ENCODE results near the gene LRCH2. TPM values are rescaled to one million over a fixed set of nuclear protein-coding genes. Genes with fewer than 3 reads are reported as not detected.
"Not testable (repeated sequence)": the region's sequence is repeated elsewhere in the genome, so short reads cannot be mapped to it uniquely, and the experiment has no call there.

LRCH2 gene
- total and polyA plus RNA-seq, 8 donors, result 4.4 to 17.9 (median 15.5) TPM

- H3K9me3 ChIP-seq, result no peaks in the 10 kb centered on the region
- H3K27ac ChIP-seq, result no peak overlapping the region
- no peak for ATAC-seq
- no peak for TF ChIP-seq CTCF (IDR thresholded peaks at IDR 0.05)
- H3K36me3 ChIP-seq, result no peaks in the 10 kb centered on the region
- H3K27me3 ChIP-seq, result peaks cover 0 to 3% of the 10 kb centered on the region in 2 donors
- H3K4me1 ChIP-seq, result no peaks in the 10 kb centered on the region
- no peak overlapping the region for H3K4me3 ChIP-seq
- DNase-seq, result no peak
- intact Hi-C loops (cut with DNase I), result no loop called here
Observed at GRCh38 chrX:115214151-115214550, 19.7 kb downstream of the LRCH2 start.

GRCh38 chrX:115209547-115209946, 24.3 kb downstream of the LRCH2 start:
- H3K27ac ChIP-seq; H3K27me3 ChIP-seq; intact Hi-C loops (cut with DNase I); DNase-seq; H3K36me3 ChIP-seq; ATAC-seq; H3K9me3 ChIP-seq; H3K4me1 ChIP-seq; H3K4me3 ChIP-seq: not testable (repeated sequence)

- TF ChIP-seq CTCF (IDR thresholded peaks at IDR 0.05), result no peak
- DNase-seq (no peak), ATAC-seq (no peak)
- H3K9me3 ChIP-seq, result peaks cover 0 to 8% of the 10 kb centered on the region in 2 donors
- intact Hi-C loops (cut with DNase I), result no loop called here
- H3K27ac ChIP-seq, result no peak overlapping the region
- H3K4me3 ChIP-seq, result no peak overlapping the region
- H3K27me3 ChIP-seq, result no peaks in the 10 kb centered on the region
- H3K4me1 ChIP-seq, result no peaks in the 10 kb centered on the region
- no peaks in the 10 kb centered on the region for H3K36me3 ChIP-seq
Observed at GRCh38 chrX:115204040-115204439, 29.9 kb downstream of the LRCH2 start.

GRCh38 chrX:115192244-115192700, 41.6 kb downstream of the LRCH2 start:
- H3K4me3 ChIP-seq, result no peak overlapping the region
- DNase-seq, result peak in 1 of 4 donors; percentile 49
- no peak for TF ChIP-seq CTCF (IDR thresholded peaks at IDR 0.05)
- H3K4me1 ChIP-seq, result no peaks in the 10 kb centered on the region
- H3K9me3 ChIP-seq, result peaks cover 0 to 8% of the 10 kb centered on the region in 2 donors
- no peaks in the 10 kb centered on the region for H3K36me3 ChIP-seq
- H3K27ac ChIP-seq, result no peak overlapping the region
- peaks cover 0 to 4% of the 10 kb centered on the region in 2 donors for H3K27me3 ChIP-seq
- intact Hi-C loops (cut with DNase I), result no loop called here
- ATAC-seq, result no peak

- no peaks in the 10 kb centered on the region for H3K36me3 ChIP-seq
- intact Hi-C loops (cut with DNase I), result no loop called here
- no peaks in the 10 kb centered on the region for H3K4me1 ChIP-seq
- ATAC-seq, result no peak
- TF ChIP-seq CTCF (IDR thresholded peaks at IDR 0.05), result no peak
- DNase-seq, result peak in 1 of 4 donors; percentile 51
- no peak overlapping the region for H3K27ac ChIP-seq
- peaks cover 0 to 8% of the 10 kb centered on the region in 2 donors for H3K9me3 ChIP-seq
- no peak overlapping the region for H3K4me3 ChIP-seq
- H3K27me3 ChIP-seq, result peaks cover 0 to 4% of the 10 kb centered on the region in 2 donors
Observed at GRCh38 chrX:115191490-115192243, 42.2 kb downstream of the LRCH2 start.

Data from left lung (tissue), 10 donors.